Kidney capillary endothelial cell (primary cell): ENCODE results near the gene TMEM98.
"Not testable (repeated sequence)": the region's sequence is repeated elsewhere in the genome, so short reads cannot be mapped to it uniquely, and the experiment has no call there.

Experiments
- DNase-seq: peaks from one replicate; pipeline ENCODE4 v3.0.0-alpha.2; 2018; ENCODE audit warnings: low spot score

TMEM98 gene

GRCh38 chr17:32915245-32915644 lies 12.7 kb upstream of the TMEM98 start:
- no peak for DNase-seq

DNA sequence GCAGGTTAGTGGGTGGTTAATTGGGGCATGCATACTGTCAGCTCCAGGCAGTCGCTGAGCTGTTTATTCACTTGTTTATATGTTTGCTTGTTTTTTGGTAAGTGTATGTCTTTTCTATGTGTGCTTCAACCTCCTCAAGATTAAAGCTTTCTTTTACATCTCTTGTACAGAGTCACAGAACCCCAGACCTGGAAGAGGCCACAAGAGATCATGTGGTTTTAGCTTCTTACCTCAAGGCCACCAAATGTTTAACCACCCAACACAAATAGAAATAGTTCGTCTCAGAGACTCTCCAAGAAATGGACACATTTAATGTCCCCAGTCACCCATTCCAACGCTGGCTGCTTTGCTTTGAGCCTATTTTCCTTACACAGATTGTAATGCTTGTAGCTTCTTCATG lies 11.8 kb upstream of the TMEM98 start:
- DNase-seq = no peak

DNA sequence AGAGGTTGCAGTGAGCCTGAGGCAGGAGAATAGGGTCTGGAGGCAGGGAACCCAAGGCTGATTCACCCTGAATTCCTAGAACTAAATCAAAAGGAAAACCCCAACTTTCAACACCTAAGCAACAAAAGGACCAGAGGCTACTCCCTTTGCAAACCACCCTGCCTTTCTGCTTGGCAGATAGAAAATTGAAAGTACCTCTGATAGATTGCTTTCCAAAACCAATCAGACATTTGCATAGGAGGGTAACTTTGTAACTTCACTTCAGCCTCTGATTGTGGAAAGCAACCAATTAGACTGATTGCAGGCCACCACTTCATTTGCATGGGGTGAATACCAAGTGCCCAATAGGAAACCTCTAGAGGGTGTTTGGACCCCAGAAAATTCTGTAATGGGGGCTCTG lies 10.9 kb upstream of the TMEM98 start:
- no peak for DNase-seq

DNA sequence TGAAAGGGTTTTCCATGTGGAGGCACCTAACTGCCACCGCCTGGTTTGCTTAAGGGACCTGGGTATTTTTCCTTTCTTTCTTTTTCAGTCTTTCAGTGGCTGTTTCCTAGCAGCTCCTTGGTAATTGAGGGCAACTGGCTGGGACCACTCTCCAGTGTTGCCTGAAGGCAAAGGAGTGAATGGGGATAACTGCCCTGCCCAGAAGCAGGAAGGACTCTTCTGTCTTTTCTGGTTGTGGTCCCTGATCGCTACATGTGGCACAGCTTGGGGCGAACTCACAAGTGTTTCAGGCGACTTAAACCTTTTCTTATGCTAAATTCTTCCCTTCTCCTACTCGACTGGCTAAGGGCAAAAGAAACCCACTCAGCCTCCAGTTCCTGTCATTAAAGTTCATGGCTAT lies 10.1 kb upstream of the TMEM98 start:
- no peak for DNase-seq

DNA sequence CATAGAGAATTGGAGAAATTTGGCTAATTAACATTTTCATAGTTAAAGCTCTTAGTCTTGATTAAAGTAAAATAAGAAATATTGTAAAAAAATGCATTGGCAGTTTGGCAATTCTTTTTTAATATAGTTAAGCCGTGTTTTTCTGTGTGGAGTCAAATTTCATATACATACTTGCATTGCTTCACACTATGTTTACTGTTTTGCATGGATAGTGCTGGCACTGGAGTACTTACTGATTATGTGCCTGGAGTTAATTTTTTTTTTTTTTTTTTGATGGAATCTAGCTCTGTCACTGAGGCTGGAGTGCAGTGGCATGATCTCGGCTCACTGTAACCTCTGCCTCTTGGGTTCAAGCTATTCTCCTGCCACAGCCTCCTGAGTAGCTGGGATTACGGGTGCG lies 8.1 kb upstream of the TMEM98 start:
- DNase-seq = not testable (repeated sequence)

- DNase-seq = no peak
These were observed 7.7 kb upstream of the TMEM98 start for GRCh38 chr17:32920293-32920692.

GRCh38 chr17:32921017-32921416 lies 6.9 kb upstream of the TMEM98 start:
- DNase-seq = no peak

DNA sequence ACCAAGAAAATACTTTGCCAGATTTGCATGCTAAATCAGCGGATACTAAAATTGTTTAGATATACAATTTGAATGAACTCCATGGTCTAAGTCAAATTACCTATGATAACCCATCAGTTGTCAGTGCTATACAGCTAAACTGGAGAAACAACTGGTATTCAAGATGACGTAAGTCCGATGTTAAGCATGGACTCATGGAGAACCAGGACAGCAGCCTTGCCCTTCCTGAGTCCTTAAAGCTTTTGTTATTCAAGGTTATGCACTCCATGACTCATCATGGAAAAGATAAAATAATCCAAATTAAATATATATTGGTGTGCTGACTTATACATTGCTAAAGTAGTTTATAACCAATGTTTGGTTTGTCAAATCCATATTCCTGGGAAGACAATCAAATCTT lies 4.0 kb upstream of the TMEM98 start:
- DNase-seq = peak; percentile 33

DNA sequence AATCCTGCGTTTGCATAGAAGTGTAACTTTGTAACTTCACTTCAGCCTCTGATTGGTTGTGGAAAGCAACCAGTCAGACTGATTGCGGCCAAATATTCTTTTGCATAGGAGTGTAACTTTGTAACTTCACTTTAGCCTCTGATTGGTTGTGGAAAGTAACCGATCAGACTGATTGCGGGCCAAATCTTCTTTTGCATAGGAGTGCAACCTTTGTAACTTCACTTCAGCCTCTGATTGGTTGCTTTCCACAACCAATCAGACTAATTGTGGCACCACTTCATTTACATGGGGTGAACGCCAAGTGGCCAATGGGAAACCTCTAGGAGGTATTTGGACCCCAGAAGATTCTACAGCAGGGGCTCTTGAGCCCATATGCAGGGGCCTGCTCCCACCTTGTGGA lies 1.8 kb upstream of the TMEM98 start:
- DNase-seq = no peak

DNA sequence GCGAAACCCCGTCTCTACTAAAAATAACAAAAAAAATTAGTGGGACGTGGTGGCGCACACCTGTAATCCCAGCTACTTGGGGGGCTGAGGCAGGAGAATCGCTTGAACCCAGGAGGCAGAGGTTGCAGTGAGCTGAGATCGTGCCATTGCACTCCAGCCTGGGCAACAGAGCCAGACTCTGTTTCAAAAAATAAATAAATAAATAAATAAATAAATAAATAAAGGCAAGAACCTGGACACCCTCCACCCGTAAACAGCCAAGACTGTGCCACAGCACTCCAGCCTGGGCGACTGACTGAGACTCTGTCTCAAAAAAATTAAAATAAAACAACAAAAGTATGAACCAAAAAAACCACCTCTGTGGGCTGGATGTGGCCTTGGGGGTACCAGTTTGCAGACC lies 1.2 kb upstream of the TMEM98 start:
- not testable (repeated sequence) for DNase-seq

- no peak for DNase-seq
These were observed 691 bp upstream of the TMEM98 start for GRCh38 chr17:32927201-32927723.

DNA sequence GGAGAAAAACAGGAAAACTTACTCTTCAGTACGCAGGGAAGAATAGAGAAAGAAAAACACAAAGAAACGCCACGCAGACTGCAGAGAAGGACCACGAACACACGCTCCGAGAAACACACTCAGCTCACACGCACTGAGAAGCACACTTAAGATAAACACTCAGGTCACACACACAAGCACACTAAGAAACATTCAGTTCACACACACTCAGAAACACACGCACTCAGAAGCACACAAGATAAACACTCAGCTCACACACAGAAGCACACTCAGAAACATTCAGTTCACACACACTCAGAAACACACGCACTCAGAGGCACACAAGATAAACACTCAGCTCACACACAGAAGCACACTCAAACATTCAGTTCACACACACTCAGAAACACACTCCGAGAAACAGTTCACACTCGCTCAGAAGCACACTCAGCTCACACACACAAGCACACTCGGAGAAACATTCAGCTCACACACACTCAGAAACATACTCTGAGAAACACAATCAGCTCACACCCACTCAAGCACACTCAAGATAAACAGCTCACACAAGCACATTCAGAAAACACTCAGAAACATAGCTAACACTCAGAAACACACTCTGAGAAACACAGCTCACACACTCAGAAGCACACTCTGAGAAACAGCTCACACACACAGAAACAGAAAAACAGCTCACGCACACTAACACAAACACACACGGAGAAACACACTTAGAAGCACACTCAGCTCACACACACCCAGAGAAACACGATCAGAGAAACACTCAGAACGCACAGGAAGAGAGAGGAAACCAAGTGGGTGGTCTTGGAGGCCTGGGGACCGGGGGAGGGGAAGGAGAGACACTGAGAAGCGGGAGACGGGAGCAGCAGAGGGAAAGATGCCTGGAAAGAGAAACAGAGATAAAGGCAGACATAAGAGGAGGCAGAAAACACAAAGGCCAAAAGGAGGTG lies 908 bp downstream of the TMEM98 start:
- no peak for DNase-seq

GRCh38 chr17:32929588-32929987 lies 1.6 kb downstream of the TMEM98 start:
- no peak for DNase-seq

DNA sequence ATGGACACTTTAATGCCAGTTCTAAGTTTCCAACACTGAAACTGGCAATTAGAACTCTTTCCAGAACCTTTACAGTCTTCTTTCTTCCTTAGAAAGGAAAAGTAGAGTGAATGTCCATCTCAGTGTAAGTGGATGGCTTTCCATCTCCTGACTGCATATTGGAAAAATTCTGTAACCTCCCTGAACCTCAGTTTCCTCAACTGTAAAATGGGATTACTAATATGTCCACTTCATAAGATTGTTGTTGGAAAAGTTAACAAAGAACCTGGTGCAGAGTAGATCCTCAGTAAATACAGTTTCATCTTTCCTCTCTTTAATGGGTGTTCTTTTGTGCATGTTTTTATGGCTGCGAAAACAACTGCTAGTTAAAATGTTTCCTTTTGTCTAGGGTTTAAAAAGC lies 2.6 kb downstream of the TMEM98 start:
- no peak for DNase-seq

- peak; percentile 24 for DNase-seq
These were observed 3.7 kb downstream of the TMEM98 start for GRCh38 chr17:32931686-32932085.

GRCh38 chr17:32933881-32934280 lies 5.9 kb downstream of the TMEM98 start:
- DNase-seq = no peak

GRCh38 chr17:32935726-32936125 lies 7.8 kb downstream of the TMEM98 start:
- no peak for DNase-seq

- no peak for DNase-seq
These were observed 8.4 kb downstream of the TMEM98 start for GRCh38 chr17:32936186-32936893.

GRCh38 chr17:32936894-32937500 lies 9.0 kb downstream of the TMEM98 start:
- peak; percentile 50 for DNase-seq

DNA sequence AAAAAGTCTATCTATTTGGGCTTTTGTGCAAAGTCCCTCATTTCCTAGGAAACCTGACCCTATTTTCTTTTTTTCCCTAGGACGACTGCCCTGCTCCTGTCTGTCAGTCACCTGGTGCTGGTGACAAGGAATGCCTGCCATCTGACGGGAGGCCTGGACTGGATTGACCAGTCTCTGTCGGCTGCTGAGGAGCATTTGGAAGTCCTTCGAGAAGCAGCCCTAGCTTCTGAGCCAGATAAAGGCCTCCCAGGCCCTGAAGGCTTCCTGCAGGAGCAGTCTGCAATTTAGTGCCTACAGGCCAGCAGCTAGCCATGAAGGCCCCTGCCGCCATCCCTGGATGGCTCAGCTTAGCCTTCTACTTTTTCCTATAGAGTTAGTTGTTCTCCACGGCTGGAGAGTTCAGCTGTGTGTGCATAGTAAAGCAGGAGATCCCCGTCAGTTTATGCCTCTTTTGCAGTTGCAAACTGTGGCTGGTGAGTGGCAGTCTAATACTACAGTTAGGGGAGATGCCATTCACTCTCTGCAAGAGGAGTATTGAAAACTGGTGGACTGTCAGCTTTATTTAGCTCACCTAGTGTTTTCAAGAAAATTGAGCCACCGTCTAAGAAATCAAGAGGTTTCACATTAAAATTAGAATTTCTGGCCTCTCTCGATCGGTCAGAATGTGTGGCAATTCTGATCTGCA lies 12.9 kb downstream of the TMEM98 start:
- DNase-seq = no peak

GRCh38 chr17:32941419-32942032 lies 13.6 kb downstream of the TMEM98 start:
- DNase-seq = no peak

GRCh38 chr17:32943206-32943605 lies 15.3 kb downstream of the TMEM98 start:
- DNase-seq = no peak
